HUES48 (cell line): ENCODE results near the gene SUSD2.
"Not testable (repeated sequence)": the region's sequence is repeated elsewhere in the genome, so short reads cannot be mapped to it uniquely, and the experiment has no call there.

Experiments used
- H3K27ac ChIP-seq: one replicate; pipeline ENCODE4 v1.7.0; 2013; ENCODE audit warnings: low read depth, low read length, inconsistent platforms
- H3K27me3 ChIP-seq: 2 replicates; pipeline ENCODE4 v1.6.1; 2013; ENCODE audit warnings: mild to moderate bottlenecking, low read length; ENCODE audit not compliant: control insufficient read depth, insufficient read depth
- H3K36me3 ChIP-seq: 2 replicates; pipeline ENCODE4 v1.6.1; 2013; ENCODE audit warnings: low read length; ENCODE audit not compliant: control insufficient read depth, insufficient read depth
- H3K4me1 ChIP-seq: 2 replicates; pipeline ENCODE4 v1.6.1; 2013; ENCODE audit warnings: mild to moderate bottlenecking, low read length; ENCODE audit not compliant: control insufficient read depth, insufficient read depth
- H3K4me3 ChIP-seq: 2 replicates; pipeline ENCODE4 v1.5.1; 2013; ENCODE audit warnings: mild to moderate bottlenecking, low read depth, low read length
- H3K9ac ChIP-seq: 2 replicates; pipeline ENCODE4 v1.6.1; 2013; ENCODE audit warnings: mild to moderate bottlenecking, low read depth, low read length, moderate library complexity
- H3K9me3 ChIP-seq: 2 replicates; pipeline ENCODE4 v1.6.1; 2013; ENCODE audit warnings: low read length; ENCODE audit not compliant: control insufficient read depth, insufficient read depth

SUSD2 gene

DNA sequence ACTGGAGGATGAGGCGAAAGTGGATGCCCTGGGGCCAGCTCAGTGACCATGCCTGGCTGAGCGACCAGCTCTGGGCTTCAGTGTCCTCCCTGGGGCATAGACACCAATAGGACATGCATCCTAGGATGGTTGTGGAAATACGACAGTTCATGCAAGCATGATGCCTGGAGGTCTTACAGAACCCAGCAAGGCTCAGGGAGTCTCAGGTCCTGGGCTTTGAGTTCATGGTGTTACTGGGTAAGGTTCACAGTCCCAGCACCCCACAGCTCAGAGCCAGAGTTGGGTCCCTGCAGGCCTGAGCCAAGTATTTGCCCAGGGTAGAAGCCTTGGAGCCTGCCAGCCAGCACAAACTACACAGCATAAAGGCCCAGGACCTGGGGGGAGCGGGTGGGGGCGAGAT lies 4.2 kb upstream of the SUSD2 start:
- no peak overlapping the region for H3K27ac ChIP-seq
- no peak overlapping the region for H3K9ac ChIP-seq
- H3K4me3 ChIP-seq, result no peak overlapping the region
- no peaks in the 10 kb centered on the region for H3K9me3 ChIP-seq
- H3K4me1 ChIP-seq, result 0 out of 2 replicates have a peak, but pooled peaks cover 7% of the 10 kb centered on the region
- H3K36me3 ChIP-seq, result peaks cover 21% of the 10 kb centered on the region
- H3K27me3 ChIP-seq, result no peaks in the 10 kb centered on the region

DNA sequence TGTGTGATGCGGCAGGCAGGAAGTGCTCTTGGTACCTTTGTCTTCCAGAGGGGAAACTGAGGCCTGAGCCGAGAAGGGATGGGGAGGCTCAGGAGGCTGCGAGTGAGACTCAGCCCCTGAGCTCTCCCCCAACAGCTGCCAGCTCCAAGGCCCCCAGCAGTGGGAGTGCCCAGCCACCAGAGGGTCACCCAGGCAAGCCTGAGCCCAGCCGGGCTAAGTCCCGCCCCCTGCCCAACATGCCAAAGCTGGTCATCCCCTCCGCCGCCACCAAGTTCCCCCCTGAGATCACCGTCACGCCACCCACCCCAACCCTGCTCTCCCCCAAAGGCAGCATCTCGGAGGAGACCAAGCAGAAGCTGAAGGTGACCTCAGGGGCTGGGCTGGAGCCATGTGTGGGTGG lies 3.8 kb upstream of the SUSD2 start:
- H3K4me3 ChIP-seq, result no peak overlapping the region
- no peaks in the 10 kb centered on the region for H3K27me3 ChIP-seq
- peaks cover 17% of the 10 kb centered on the region for H3K36me3 ChIP-seq
- no peak overlapping the region for H3K9ac ChIP-seq
- H3K9me3 ChIP-seq, result no peaks in the 10 kb centered on the region
- H3K27ac ChIP-seq, result no peak overlapping the region
- H3K4me1 ChIP-seq, result 0 out of 2 replicates have a peak, but pooled peaks cover 7% of the 10 kb centered on the region

DNA sequence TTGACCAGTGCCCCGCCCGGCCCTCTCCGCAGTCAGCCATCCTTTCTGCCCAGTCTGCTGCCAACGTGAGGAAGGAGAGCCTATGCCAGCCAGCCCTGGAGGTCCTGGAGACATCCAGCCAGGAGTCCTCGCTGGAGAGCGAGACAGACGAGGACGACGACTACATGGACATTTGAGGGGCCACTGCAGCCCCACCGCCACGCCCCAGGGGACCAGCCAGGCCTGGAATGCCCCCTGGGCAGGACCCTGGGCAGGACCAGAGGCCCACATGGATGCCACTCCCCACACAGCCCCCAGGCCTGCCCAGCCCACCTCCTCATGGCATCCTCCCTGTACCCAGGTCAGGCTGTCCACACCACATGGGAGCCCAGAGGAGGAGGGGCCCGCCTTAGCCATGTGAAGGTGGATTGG lies 3.3 kb upstream of the SUSD2 start:
- H3K27me3 ChIP-seq, result no peaks in the 10 kb centered on the region
- H3K9ac ChIP-seq, result no peak overlapping the region
- peaks cover 11% of the 10 kb centered on the region for H3K36me3 ChIP-seq
- 0 out of 2 replicates have a peak, but pooled peaks cover 7% of the 10 kb centered on the region for H3K4me1 ChIP-seq
- no peaks in the 10 kb centered on the region for H3K9me3 ChIP-seq
- no peak overlapping the region for H3K27ac ChIP-seq
- no peak overlapping the region for H3K4me3 ChIP-seq

DNA sequence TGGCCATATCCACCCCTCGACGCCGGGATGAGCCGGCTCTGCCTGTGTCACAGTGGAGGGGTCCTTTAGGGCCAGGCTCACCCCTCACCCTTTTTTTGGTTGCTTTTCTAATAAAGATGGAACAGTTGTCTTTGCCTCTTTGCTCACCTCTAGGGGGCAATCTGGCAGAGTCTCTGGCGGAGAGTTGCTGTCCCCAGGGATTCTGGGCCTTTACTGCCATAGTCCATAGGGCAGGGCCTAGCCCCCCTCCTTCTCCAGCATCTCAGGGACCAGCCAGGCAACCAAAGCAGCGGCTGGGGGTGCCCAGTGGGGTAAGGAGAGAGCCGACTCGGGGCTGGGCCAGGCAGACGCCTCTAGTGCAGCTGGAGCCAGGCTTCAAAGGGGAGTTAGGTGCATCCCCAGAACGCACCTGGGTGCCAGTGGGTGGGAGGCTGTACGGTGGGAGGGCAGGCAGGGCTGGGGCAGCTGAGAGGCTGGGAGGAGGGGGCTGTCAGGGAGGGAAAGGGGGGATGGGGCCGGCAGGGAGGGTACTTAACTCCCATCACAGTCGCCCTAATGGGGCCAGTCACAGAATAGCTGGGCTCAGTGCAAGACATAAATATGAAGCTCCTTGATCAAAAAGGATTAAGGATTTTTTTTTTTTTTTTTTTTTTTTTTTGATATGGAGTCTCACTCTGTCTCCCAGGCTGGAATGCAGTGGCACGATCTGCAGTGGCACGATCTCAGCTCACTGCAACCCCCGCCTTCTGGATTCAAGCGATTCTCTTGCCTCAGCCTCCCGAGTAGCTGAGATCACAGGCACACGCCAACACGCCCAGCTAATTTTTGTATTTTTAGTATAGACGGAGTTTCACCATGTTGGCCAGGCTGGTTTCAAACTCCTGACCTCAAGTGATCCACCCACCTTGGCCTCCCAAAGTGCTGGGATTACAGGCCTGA lies 2.5 kb upstream of the SUSD2 start:
- Histone ChIP-seq H3K4me3 (no peak overlapping the region), H3K4me1 (0 out of 2 replicates have a peak, but pooled peaks cover 7% of the 10 kb centered on the region), H3K9ac (no peak overlapping the region), H3K9me3 (no peaks in the 10 kb centered on the region), H3K27me3 (no peaks in the 10 kb centered on the region), H3K27ac (no peak overlapping the region), H3K36me3 (peaks cover 8% of the 10 kb centered on the region; the same call in 1 of the 2 replicates)

DNA sequence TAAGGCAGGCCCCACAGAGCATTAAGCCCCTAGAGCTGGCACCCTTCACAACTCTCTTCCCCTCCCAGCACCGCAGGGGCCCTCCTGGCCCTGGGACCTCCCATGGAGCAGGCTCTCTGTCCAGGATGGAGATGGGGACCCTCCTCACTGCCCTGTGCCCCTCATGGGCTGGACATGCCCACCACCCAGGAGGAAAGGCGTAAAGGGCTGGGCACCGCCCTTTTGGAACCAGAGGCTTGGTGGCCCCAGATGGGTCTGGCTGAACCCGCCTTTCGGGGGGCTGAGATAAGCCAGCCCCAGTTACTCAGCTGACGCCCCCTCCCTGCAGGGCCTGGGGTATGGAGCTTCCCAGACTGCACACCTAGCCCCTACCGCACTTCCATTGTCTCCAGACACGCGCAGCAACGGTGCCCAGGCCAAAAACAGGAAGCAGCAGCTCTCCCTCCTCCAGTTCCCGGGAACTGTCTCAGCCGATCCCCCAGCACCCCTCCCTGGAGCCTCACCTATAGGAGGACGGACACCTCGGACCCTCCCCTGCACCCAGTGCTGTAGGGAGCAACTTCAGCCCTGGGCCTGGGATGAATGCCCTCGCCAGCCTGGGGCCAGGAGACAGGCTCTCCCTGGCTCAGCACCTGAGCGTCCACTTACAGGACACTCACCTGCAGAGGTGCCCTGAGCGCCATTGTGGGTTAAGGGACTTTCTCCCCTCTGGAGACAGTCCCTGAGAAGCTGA lies 1.6 kb upstream of the SUSD2 start:
- Histone ChIP-seq H3K36me3 (peaks cover 5% of the 10 kb centered on the region; the same call in 1 of the 2 replicates), H3K9ac (no peak overlapping the region), H3K4me3 (no peak overlapping the region), H3K9me3 (no peaks in the 10 kb centered on the region), H3K27ac (no peak overlapping the region), H3K27me3 (no peaks in the 10 kb centered on the region), H3K4me1 (0 out of 2 replicates have a peak, but pooled peaks cover 7% of the 10 kb centered on the region)

DNA sequence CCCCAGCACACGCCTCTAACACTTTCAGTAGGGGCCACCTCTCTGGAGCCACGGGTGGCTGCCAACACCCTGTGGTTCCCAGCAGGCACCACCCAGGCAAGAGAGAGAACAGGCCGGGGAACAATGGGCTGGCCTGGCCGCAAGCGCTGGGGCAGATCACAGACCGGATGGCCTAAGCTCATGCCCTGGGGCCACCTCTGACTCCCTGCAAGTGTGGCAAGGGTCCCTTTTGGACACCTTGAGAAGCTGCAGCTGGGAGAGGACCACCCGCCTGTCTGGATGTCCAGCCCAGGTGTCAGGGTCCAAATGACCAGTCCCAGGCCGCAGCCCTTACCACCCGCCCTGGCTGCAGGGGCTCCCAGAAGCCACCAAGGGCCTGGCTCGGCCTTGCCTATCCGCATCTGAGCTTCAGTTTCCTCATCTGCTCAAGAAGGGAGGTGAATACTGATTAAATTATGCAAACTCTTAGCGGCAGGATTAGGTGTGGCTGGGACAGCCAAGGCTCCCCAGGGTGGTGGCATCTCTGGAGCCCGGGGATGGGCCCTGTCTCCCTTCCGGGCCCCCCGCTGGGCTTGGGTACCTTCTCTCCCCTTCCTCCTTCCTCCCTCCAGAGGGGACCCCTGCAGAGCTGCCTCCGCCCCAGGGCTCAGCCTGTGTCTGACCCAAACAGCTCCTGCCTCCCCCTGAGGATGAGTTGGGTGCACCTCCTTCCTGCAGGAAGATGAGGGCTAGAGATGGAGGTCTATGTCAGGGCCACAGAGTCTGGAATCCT lies 785 bp upstream of the SUSD2 start:
- Histone ChIP-seq H3K27ac (no peak overlapping the region), H3K4me3 (no peak overlapping the region), H3K9ac (no peak overlapping the region), H3K36me3 (peaks cover 4% of the 10 kb centered on the region; the same call in 1 of the 2 replicates), H3K9me3 (no peaks in the 10 kb centered on the region), H3K27me3 (no peaks in the 10 kb centered on the region), H3K4me1 (0 out of 2 replicates have a peak, but pooled peaks cover 7% of the 10 kb centered on the region)

DNA sequence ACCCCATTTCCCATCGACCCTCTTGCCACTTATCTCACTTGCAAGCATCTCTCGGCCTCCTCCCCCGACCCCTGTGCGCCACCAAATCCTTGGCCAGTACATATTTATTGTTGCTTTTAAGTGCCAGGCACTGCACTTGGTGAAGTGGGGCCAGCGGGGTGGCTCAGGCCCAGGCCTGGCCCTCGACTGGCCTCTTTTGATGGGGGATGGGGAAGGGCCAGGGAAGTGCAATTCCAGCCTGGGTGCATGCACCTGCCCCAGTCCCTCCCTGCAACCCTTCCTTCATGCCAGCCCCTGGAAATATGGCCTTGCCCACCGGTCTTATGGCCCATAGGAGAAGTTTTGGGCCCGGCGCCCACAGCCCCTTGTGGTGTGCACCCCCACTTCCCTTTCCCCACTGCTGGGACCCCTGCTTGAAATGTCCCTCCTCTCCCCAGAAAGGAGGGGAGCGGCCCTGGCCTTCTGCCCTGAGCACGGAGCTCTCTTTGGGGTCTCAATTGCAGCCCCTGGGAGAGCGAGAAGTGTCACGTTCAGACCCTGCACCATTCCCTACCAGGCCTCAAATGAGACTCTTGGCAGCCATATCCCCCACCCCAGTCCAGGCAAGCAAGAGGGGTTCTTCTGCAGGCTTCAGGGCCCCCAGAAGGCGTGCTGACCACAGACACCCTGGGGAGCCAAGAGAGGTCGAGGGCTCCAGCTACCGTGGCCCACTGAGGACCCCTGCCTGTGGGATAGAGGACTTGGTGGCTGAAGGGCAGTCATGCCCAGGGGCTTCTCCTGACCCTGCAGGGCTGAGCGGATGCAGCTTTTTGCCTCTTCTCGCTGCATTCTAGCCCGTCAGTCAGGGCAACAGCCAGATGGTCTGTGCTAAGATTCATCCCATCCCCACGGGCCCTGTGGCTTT lies 961 bp downstream of the SUSD2 start:
- no peaks in the 10 kb centered on the region for H3K9me3 ChIP-seq
- H3K27me3 ChIP-seq, result no peaks in the 10 kb centered on the region
- no peak overlapping the region for H3K4me3 ChIP-seq
- no peak overlapping the region for H3K9ac ChIP-seq
- no peaks in the 10 kb centered on the region for H3K36me3 ChIP-seq
- H3K4me1 ChIP-seq, result 0 out of 2 replicates have a peak, but pooled peaks cover 7% of the 10 kb centered on the region
- H3K27ac ChIP-seq, result no peak overlapping the region

DNA sequence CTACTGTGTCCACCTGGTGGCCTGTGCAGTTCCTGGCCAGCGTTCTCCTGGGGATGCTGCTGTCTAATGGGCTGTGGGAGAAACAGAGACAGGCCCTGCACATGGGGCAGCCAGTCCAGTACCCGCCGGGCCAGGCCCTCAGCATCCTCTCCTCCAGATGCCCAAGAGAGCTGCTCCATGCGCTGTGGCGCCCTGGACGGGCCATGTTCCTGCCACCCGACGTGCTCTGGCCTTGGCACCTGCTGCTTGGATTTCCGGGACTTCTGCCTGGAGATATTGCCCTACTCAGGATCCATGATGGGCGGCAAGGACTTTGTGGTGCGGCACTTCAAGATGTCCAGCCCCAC lies 1.6 kb downstream of the SUSD2 start:
- H3K36me3 ChIP-seq, H3K27me3 ChIP-seq, H3K27ac ChIP-seq, H3K9me3 ChIP-seq, H3K4me3 ChIP-seq, H3K9ac ChIP-seq, H3K4me1 ChIP-seq: not testable (repeated sequence)

DNA sequence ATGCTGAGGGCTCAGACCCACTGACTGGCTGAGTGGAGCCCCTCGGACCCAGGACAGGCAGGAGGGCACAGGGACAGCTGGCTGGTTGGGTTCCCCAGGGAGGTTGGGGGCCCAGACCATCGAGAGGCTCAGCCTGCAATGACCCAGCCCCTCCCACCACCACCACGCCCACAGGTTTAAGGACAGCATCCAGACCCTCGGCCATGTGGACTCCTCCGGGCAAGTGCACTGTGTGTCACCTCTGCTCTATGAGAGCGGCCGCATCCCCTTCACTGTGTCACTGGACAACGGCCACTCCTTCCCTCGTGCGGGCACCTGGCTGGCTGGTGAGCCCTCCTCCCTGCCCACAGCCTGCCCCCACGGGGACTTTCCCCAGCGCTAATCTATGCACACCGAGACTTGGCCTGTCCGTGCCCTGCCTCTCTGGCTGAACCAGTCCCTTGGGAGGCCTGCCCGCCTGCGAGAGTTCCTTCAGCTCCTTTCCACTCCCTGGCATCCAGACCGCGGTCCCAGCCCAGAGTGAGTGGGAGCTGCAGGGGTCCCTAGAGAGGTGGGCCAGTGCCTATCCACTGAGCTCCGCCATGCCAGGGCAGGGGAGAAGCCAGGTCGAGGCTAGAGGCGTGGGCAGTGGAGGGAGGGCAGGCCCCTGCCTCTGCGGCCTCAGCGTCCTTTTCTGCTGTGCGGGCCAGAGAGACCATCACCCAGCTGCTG lies 2.2 kb downstream of the SUSD2 start:
- Histone ChIP-seq H3K9ac (no peak overlapping the region), H3K27ac (no peak overlapping the region), H3K4me1 (0 out of 2 replicates have a peak, but pooled peaks cover 7% of the 10 kb centered on the region), H3K4me3 (no peak overlapping the region), H3K36me3 (no peaks in the 10 kb centered on the region), H3K27me3 (no peaks in the 10 kb centered on the region), H3K9me3 (no peaks in the 10 kb centered on the region)
